Cerebellar cortex (tissue), 1 donor: ENCODE measurements around the gene COL18A1.
"Not testable (repeated sequence)": the region's sequence is repeated elsewhere in the genome, so short reads cannot be mapped to it uniquely, and the experiment has no call there.

ENCODE experiments used
- DNase-seq: peaks from one replicate; pipeline ENCODE4 v3.0.0-alpha.2; 2015; ENCODE audit warnings: low spot score

COL18A1 gene

GRCh38 chr21:45494851-45495680, 90.1 kb downstream of the COL18A1 start:
- no peak for DNase-seq

GRCh38 chr21:45496151-45496967, 91.4 kb downstream of the COL18A1 start:
- DNase-seq = no peak

GRCh38 chr21:45496968-45497845, 92.2 kb downstream of the COL18A1 start:
- DNase-seq = no peak

GRCh38 chr21:45497846-45498645, 93.1 kb downstream of the COL18A1 start:
- no peak for DNase-seq

GRCh38 chr21:45498646-45499000, 93.7 kb downstream of the COL18A1 start:
- no peak for DNase-seq

GRCh38 chr21:45499201-45499750, 94.3 kb downstream of the COL18A1 start:
- DNase-seq = no peak

- no peak for DNase-seq
Observed at GRCh38 chr21:45499970-45500577, 95.1 kb downstream of the COL18A1 start.

- not testable (repeated sequence) for DNase-seq
Observed at GRCh38 chr21:45501081-45502005, 96.4 kb downstream of the COL18A1 start.

- DNase-seq = no peak
Observed at GRCh38 chr21:45502006-45502345, 97.0 kb downstream of the COL18A1 start.

GRCh38 chr21:45502600-45502999, 97.6 kb downstream of the COL18A1 start:
- no peak for DNase-seq

- DNase-seq = not testable (repeated sequence)
Observed at GRCh38 chr21:45503226-45503625, 98.3 kb downstream of the COL18A1 start.

- no peak for DNase-seq
Observed at GRCh38 chr21:45504021-45504515, 99.1 kb downstream of the COL18A1 start.

GRCh38 chr21:45504516-45505415, 99.8 kb downstream of the COL18A1 start:
- no peak for DNase-seq

- no peak for DNase-seq
Observed at GRCh38 chr21:45505416-45506021, 100.6 kb downstream of the COL18A1 start.

GRCh38 chr21:45506241-45506817, 101.4 kb downstream of the COL18A1 start:
- DNase-seq = no peak

GRCh38 chr21:45506836-45507522, 102.0 kb downstream of the COL18A1 start:
- DNase-seq = no peak

- DNase-seq = no peak
Observed at GRCh38 chr21:45507523-45507875, 102.5 kb downstream of the COL18A1 start.
